ENCODE measurements around the gene FAT1.
"Not testable (repeated sequence)": the region's sequence is repeated elsewhere in the genome, so short reads cannot be mapped to it uniquely, and the experiment has no call there.

The FAT1 gene

GRCh38 chr4:186723292-186724057 is at the start of gene FAT1:
TSS of gene FAT1 (minus strand) at chr4:186723856. CDS start at chr4:186709827, 14,029 bp downstream.
- no peak for DNase-seq (ENCODE audit: low read depth, low spot score)

GRCh38 chr4:186772936-186773487 is 49.4 kb upstream of the FAT1 start:
- no peak for DNase-seq (ENCODE audit: low read depth, low spot score)

GRCh38 chr4:186771624-186772023 is 48.0 kb upstream of the FAT1 start:
- no peak for DNase-seq (ENCODE audit: low read depth, low spot score)

GRCh38 chr4:186770481-186771175 is 47.0 kb upstream of the FAT1 start:
- DNase-seq (ENCODE audit: low read depth, low spot score): no peak

DNA sequence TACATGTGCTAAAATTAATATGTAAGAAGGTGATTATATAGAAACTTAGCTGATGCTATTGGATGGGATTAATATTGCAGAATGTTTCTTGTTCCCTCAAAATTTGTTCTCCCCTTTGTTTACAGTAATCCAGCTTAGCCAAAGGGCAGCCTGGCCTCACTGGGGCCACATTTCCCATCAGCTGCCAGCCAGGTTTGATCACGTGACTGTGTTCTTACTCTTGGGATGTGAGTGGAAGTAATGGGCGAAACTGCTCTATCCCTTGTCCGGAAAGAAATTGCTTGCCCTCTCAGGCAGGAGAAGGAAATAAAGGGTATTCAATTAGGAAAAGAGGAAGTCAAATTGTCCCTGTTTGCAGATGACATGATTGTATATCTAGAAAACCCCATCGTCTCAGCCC is 44.1 kb upstream of the FAT1 start:
- no peak for DNase-seq (ENCODE audit: low read depth, low spot score)

DNA sequence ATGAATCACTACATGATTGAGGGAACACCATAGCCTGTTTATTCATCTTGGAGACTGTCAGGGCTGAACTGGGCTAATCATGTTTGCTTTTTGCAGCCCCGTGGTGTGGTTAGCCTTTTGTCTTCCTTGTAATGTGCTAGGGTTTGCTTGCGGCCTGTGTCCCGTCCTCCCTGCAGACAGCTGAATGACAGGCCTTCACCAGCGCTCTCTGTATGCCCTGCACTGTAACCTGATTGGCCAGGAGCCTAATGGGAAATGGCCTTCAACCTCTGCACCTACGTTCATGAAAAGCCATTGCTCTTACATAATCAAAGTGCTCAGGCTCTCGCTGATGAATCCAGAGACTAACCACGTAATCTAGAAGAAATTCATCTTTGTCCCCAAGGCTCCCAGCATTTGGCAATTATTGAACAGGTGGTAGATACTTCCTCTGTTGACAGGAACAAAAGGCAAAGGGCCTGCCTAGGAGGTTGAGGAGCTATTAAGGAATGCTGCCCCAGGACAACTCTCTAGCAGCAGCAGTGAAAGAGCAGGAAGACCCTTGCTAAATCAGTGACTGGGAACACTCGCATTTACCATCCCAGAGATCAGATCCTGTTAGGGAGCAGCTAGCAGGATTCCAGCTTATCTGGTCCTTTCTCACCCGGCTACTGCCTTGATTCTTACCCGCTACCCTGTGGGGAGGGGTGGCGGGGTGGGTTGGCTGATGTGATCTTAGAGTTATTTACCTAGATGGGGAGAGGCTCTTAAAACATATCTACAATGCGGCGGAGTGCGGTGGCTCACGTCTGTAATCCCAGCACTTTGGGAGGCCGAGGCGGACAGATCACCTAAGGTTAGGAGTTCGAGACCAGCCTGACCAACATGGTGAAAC is 42.3 kb upstream of the FAT1 start:
- DNase-seq (ENCODE audit: low read depth, low spot score): no peak

GRCh38 chr4:186765138-186765537 is 41.5 kb upstream of the FAT1 start:
- no peak for DNase-seq (ENCODE audit: low read depth, low spot score)

- no peak for DNase-seq (ENCODE audit: low read depth, low spot score)
Measured at GRCh38 chr4:186764457-186764856, 40.8 kb upstream of the FAT1 start.

DNA sequence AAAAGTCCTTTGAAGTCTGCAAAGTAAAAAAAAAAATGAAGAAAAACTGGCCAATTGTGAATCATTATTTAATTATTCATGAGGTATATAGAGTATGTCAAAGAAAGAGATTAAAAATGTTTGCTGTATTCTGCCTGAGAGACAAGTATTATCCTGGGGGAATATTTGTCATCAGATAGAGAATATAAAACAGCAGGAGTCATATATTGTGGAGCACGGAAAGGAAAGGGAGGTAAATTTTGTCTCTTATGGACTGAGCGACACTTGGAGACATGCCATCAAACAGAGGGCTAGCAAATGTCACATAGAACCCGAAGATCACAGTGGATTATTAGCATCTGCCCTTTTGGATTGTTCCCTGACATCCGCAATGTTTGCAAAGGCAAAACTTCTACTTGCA is 39.2 kb upstream of the FAT1 start:
- DNase-seq (ENCODE audit: low read depth, low spot score): no peak

DNA sequence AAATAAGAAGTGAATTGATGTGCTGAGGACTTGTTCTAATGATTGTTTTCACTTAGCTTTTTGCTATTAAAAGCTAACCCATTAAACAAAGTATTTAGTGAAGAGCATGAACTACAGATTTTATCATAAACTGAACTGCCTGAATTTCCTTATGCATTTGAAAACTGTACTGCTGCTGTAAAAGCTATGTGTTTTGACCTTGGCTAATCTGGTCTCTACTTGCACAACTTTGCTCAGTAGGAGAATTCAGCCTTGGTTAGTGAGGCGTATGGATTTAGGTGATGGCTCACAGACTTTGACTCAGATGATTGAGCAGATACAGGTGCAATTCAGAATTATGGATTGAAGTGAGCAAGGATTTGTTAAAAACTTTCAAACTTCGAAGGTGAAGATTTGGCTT is 38.7 kb upstream of the FAT1 start:
- DNase-seq (ENCODE audit: low read depth, low spot score): no peak

DNA sequence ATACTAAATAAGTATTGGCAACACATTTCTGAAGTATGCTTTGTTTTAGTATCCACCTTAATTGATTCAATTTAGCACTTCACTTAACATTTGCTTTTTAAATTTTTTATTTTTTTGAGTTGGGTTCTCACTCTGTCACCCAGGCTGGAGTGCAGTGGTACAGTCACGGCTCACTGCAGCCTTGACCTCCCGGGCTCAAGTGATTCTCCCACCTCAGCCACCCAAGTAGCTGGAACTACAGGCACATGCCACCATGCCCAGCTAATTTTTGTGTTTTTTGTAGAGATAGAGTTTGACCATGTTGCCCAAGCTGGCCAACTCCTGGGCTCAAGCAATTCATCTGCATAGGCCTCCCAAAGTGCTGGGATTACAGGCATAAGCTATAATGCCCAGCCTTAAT is 38.3 kb upstream of the FAT1 start:
- DNase-seq (ENCODE audit: low read depth, low spot score): not testable (repeated sequence)

- DNase-seq (ENCODE audit: low read depth, low spot score): no peak
Measured at GRCh38 chr4:186761393-186761792, 37.7 kb upstream of the FAT1 start.

GRCh38 chr4:186760576-186760975 is 36.9 kb upstream of the FAT1 start:
- no peak for DNase-seq (ENCODE audit: low read depth, low spot score)

- no peak for DNase-seq (ENCODE audit: low read depth, low spot score)
Measured at GRCh38 chr4:186759990-186760389, 36.3 kb upstream of the FAT1 start.

DNA sequence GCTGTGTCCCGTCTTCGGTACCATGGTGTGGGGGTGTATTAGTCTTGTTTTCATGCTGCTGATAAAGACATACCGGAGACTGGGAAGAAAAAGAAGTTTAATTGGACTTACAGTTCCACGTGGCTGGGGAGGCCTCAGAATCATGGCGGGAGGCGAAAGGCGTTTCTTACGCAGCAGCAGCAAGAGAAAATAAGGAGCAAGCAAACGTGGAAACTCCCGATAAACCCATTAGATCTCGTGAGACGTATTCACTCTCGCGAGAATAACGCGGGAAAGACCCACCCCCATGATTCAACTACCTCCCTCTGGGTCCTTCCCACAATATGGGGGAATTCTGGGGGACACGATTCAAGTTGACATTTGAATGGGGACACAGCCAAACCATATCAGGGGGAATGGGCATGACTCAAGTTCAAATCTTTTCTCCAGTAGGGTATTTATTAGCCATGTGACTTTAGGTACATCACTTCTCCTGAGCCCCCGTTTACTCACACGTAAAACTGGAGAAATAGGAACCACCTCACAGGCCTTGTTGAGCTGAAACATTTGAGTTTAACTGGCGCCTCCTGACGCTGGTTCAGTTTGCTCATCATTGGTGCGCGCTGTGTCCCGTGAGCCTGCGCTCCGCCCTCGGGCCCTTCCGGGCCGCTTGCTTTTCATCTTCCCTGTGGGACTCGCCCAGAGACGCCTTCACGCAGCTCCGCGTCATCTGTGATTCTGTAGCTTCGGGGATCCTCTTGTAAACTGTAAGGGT is 35.5 kb upstream of the FAT1 start:
- no peak for DNase-seq (ENCODE audit: low read depth, low spot score)

DNA sequence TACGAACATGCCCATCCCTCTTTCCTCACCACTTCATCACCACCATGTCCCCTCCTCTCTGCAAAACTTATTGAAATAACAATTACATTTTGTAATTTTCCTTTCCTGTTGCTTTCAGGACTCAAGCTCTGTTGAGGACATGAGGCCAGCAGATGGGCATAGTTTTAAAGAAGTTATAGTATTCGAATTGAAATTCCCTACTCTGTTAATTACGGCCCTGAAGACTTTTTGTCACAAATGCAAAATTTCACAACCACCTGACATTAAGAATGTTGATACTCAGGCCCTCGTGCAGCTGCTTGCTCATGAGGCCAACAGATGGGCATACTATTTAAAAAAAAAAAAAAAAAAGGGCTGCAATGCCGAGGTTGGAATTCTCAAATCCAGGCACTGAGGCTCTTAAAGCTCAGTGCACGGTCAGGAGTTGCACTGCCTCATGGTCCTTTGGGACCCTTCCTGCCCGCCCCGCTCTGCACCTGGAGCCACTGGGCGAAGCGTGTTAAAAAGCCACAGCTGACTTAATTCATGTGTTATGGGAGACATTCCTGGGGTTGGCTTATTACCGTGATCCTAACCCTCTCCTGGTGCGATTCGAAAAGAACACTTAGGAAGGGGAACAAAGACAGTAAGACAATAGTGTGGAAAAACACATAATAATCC is 34.2 kb upstream of the FAT1 start:
- DNase-seq (ENCODE audit: low read depth, low spot score): no peak

DNA sequence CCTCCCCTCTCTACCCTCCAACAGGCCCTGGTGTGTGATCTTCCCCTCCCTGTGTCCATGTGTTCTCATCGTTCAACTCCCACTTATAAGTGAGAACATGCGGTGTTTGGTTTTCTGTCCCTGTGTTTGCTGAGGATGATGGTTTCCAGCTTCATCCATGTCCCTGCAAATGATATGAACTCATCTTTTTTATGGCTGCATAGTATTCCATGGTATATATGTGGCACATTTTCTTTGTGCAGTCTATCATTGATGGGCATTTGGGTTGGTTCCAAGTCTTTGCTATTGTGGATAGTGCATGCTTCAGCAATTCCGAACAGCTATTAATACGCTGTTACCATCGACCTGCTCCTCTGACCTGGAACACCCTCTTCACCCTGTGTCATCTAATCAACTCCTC is 32.9 kb upstream of the FAT1 start:
- DNase-seq (ENCODE audit: low read depth, low spot score): not testable (repeated sequence)

DNA sequence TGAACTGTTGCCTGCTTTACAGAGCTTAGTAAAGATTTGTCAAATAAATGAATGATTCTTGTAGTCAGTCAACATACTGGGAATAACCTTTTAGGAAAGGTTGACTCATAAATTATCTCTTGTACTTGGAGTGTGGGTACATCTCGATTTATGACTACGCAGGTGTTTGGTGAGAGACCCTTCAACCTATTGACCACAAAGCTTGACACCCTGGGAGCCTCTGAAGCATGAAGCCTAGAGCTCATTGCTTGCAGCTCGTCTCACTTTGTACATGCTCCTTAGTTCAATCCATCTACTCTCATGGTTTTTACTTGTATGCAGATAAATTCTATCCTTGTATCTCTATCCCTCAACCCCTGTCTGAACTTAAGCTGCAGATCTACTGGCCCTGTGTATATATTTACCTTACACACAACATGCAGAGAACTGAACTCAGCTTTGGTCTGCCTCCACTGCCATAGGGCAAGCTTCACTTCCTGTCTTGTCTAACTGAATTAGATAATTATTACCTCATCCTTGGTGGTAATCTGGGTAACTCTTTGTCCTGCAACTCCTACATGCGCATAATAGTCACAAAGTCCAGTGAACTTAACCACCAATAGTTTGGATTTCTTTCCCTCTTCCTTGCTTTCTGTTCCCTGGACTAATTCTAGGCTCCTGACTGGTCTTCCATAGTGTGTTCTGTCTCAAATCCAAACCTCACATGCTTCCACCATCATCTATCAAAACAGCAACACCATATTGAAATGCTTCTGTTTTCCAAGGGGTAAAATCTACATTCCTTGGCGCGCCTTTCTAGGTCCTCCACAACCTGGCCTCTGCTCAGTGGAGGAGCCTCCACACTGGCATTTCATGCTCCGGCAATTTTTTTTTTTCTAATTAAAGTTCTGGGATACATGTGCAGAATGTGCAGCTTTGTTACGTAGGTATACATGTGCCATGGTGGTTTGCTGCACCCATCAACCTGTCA is 32.2 kb upstream of the FAT1 start:
- DNase-seq (ENCODE audit: low read depth, low spot score): no peak

DNA sequence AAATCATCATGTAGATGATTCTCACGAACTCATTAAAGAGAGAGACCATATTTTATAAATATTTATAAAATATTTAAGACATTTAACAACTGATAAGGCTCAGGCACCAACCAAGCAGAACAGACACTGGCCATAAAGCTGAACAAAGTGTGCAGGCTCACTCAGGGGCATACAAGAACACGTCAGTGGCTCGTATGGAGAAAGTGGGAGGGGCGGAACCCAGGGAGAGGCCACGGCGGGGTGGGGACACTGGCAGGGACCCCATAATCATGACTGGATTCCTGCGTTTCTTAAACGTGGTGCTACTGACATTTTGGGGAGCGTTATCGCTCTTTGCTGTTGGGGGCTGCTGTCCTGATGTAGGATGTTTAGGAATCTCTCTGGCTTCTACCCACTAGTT is 31.3 kb upstream of the FAT1 start:
- DNase-seq (ENCODE audit: low read depth, low spot score): no peak

DNA sequence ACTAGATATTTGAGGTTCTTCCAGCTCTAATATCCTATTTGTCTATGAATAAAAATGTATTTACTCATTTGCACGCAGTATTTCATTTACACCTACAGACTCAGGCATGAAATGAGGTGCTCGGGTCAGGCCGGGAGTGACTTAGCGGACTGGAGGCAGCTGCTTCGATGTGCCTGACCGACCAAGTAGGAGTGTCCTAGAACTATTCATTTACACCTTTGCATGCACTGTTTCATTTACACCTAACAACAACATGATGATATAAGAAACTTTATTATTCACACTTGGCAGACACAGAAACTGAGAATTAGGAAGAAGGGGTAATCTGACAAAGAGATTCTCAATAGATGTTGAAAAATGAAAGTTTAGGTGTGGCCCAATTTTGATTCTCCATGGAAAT is 28.7 kb upstream of the FAT1 start:
- DNase-seq (ENCODE audit: low read depth, low spot score): no peak
